Measurements from ENCODE around the gene MAPK1IP1L.

The MAPK1IP1L gene

DNA sequence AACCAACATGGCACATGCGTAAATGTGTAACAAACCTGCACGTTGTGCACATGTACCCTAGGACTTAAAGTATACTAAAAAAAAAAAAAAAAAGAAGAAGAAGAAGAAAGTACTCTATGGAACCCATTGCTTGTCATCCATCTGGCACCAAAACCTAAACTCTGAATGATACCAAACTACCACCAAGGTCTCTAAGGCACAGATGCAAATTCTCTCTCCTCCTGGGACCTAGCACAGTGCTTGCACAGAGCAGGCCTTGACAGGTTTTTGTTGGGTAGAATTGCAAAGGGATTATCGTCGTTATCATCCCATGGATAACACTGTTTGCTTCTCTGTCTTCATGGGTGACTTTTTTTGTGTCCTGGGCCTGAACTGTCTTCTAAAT is 64.4 kb downstream of the MAPK1IP1L start:
- H3K36me3 ChIP-seq (ENCODE audit: control insufficient read depth in 2 of 2, insufficient read depth in 1 of 2, low read length in 2 of 2), result no peaks in the 10 kb centered on the region
- no peak overlapping the region for H3K27ac ChIP-seq (ENCODE audit: extremely low read depth, low read depth, low read length)
- no peak overlapping the region for H3K4me3 ChIP-seq (ENCODE audit: low read depth, low read length)
- CTCF ChIA-PET, result no interaction called here
- POLR2A ChIA-PET, result no interaction called here
- TF ChIP-seq YY2 (tag by site-specific recombination; IDR thresholded peaks at IDR 0.05) (no peak), ZNF266 (tag by site-specific recombination; IDR thresholded peaks at IDR 0.05; ENCODE audit: low read depth) (no peak), BCL11A (tag by site-specific recombination; IDR thresholded peaks at IDR 0.05; ENCODE audit: low read depth) (no peak), SALL2 (tag by site-specific recombination; IDR thresholded peaks at IDR 0.05; ENCODE audit: borderline replicate concordance) (no peak), ZNF530 (tag by site-specific recombination; IDR thresholded peaks at IDR 0.05; ENCODE audit: low read depth) (no peak), ZXDB (tag by site-specific recombination; IDR thresholded peaks at IDR 0.05) (no peak), ZBTB48 (tag by site-specific recombination; IDR thresholded peaks at IDR 0.05) (no peak), ZNF274 (IDR thresholded peaks at IDR 0.05; ENCODE audit: low read length) (no peak), ZNF274 (tag by site-specific recombination; IDR thresholded peaks at IDR 0.05; ENCODE audit: borderline replicate concordance) (no peak)
- TF ChIP-seq, protein P1, sequence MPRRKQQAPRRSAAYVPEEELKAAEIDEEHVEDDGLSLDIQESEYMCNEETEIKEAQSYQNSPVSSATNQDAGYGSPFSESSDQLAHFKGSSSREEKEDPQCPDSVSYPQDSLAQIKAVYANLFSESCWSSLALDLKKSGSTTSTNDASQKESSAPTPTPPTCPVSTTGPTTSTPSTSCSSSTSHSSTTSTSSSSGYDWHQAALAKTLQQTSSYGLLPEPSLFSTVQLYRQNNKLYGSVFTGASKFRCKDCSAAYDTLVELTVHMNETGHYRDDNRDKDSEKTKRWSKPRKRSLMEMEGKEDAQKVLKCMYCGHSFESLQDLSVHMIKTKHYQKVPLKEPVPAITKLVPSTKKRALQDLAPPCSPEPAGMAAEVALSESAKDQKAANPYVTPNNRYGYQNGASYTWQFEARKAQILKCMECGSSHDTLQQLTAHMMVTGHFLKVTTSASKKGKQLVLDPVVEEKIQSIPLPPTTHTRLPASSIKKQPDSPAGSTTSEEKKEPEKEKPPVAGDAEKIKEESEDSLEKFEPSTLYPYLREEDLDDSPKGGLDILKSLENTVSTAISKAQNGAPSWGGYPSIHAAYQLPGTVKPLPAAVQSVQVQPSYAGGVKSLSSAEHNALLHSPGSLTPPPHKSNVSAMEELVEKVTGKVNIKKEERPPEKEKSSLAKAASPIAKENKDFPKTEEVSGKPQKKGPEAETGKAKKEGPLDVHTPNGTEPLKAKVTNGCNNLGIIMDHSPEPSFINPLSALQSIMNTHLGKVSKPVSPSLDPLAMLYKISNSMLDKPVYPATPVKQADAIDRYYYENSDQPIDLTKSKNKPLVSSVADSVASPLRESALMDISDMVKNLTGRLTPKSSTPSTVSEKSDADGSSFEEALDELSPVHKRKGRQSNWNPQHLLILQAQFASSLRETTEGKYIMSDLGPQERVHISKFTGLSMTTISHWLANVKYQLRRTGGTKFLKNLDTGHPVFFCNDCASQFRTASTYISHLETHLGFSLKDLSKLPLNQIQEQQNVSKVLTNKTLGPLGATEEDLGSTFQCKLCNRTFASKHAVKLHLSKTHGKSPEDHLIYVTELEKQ (tag by site-specific recombination; IDR thresholded peaks at IDR 0.05; ENCODE audit: borderline replicate concordance), result no peak
- TF ChIP-seq, protein P2, sequence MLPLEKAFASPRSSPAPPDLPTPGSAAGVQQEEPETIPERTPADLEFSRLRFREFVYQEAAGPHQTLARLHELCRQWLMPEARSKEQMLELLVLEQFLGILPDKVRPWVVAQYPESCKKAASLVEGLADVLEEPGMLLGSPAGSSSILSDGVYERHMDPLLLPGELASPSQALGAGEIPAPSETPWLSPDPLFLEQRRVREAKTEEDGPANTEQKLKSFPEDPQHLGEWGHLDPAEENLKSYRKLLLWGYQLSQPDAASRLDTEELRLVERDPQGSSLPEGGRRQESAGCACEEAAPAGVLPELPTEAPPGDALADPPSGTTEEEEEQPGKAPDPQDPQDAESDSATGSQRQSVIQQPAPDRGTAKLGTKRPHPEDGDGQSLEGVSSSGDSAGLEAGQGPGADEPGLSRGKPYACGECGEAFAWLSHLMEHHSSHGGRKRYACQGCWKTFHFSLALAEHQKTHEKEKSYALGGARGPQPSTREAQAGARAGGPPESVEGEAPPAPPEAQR (tag by site-specific recombination; IDR thresholded peaks at IDR 0.05), result no peak
- H3K4me1 ChIP-seq (ENCODE audit: control insufficient read depth, insufficient read depth, low read length), result no peaks in the 10 kb centered on the region
- no peaks in the 10 kb centered on the region for H3K9me3 ChIP-seq (ENCODE audit: control insufficient read depth, insufficient read depth, low read depth, low read length)

DNA sequence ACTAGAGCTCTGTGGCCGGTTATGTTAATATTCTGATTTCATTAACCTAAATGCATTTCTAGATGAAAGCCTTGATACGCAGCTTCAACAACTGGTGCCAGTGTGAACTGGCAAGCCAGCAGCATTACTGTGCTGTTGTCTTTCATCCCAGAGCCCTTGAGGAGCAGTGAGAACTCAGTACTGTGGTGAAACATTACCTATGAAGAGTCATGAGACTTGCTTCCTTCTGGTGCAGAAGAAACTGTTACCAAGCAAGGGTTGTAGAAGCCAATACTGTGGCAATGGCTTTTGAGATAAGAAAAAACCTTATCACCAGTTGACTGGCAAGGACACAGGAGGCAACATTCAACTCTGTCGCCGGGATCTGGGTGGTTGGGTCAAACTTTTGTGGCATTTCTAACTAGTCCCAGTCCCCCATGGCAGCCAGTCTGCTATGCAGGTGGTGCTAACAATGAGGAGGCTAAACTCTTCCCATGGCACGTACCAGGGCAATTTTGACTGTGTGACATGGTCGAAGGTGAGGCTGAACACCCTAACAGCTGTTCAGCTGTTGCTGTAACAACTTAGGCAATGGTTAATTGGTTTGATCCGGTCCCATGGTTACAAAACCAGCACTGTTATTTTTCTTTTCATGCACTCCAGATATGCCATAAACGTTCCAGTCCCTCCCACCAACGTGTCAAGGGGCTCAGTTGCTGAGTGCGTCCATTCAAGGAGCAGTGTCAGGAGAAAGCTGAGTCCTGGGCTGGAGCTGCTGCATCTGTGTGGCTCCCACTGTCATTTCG is 65.0 kb downstream of the MAPK1IP1L start:
- CTCF ChIA-PET, result interaction anchor here (0.6 to 0.7 kb wide), 2 partner anchors 43 to 186 kb away, joined by 3 to 8 read pairs; no protein-coding TSS in a partner anchor

DNA sequence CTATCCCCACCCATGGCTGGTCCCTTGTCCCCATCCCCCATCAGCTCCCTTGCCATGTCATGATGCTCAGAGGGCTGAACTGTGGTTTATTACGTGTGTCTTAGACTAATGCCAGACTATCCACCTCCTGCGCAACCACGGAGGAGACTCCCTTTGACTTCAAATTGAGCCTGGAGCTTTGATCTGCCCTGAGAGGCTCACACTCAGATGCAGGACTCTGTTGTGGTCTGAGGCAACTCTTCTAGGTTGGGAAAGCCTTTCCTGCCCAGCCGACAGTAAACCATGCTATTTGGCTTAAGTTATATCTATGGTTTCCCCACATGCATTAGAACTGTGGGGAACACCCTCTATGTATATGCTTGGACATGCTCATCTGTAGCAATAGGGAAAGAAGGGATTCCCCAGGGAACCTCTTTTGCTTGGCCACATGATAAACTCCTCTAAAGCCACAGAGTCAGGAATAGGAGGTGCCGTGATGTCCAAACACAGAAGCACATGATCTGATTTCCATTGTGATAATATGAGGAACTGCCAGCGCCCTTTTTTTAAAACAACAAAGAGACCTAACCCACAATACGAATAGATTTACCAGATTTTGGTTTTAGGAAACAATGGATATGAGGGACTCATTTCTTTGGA is 66.5 kb downstream of the MAPK1IP1L start:
- H3K27ac ChIP-seq (ENCODE audit: extremely low read depth, low read depth, low read length), result no peak overlapping the region
- no peaks in the 10 kb centered on the region for H3K9me3 ChIP-seq (ENCODE audit: control insufficient read depth, insufficient read depth, low read depth, low read length)
- H3K36me3 ChIP-seq (ENCODE audit: control insufficient read depth in 2 of 2, insufficient read depth in 1 of 2, low read length in 2 of 2), result no peaks in the 10 kb centered on the region
- H3K4me1 ChIP-seq (ENCODE audit: control insufficient read depth, insufficient read depth, low read length), result peaks cover 11% of the 10 kb centered on the region
- ChIA-PET POLR2A (no interaction called here), CTCF (interaction anchor here (0.6 to 1.3 kb wide), 4 partner anchors 26 to 73 kb away, joined by 3 to 4 read pairs (median 3); partner anchors contain the start of gene DLGAP5)
- no peak for TF ChIP-seq IKZF3 (tag by site-specific recombination; IDR thresholded peaks at IDR 0.05)
- TF ChIP-seq, protein P3, sequence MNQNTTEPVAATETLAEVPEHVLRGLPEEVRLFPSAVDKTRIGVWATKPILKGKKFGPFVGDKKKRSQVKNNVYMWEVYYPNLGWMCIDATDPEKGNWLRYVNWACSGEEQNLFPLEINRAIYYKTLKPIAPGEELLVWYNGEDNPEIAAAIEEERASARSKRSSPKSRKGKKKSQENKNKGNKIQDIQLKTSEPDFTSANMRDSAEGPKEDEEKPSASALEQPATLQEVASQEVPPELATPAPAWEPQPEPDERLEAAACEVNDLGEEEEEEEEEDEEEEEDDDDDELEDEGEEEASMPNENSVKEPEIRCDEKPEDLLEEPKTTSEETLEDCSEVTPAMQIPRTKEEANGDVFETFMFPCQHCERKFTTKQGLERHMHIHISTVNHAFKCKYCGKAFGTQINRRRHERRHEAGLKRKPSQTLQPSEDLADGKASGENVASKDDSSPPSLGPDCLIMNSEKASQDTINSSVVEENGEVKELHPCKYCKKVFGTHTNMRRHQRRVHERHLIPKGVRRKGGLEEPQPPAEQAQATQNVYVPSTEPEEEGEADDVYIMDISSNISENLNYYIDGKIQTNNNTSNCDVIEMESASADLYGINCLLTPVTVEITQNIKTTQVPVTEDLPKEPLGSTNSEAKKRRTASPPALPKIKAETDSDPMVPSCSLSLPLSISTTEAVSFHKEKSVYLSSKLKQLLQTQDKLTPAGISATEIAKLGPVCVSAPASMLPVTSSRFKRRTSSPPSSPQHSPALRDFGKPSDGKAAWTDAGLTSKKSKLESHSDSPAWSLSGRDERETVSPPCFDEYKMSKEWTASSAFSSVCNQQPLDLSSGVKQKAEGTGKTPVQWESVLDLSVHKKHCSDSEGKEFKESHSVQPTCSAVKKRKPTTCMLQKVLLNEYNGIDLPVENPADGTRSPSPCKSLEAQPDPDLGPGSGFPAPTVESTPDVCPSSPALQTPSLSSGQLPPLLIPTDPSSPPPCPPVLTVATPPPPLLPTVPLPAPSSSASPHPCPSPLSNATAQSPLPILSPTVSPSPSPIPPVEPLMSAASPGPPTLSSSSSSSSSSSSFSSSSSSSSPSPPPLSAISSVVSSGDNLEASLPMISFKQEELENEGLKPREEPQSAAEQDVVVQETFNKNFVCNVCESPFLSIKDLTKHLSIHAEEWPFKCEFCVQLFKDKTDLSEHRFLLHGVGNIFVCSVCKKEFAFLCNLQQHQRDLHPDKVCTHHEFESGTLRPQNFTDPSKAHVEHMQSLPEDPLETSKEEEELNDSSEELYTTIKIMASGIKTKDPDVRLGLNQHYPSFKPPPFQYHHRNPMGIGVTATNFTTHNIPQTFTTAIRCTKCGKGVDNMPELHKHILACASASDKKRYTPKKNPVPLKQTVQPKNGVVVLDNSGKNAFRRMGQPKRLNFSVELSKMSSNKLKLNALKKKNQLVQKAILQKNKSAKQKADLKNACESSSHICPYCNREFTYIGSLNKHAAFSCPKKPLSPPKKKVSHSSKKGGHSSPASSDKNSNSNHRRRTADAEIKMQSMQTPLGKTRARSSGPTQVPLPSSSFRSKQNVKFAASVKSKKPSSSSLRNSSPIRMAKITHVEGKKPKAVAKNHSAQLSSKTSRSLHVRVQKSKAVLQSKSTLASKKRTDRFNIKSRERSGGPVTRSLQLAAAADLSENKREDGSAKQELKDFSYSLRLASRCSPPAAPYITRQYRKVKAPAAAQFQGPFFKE (tag by site-specific recombination; IDR thresholded peaks at IDR 0.05; ENCODE audit: borderline replicate concordance), result no peak
- TF ChIP-seq ZBTB1 (tag by site-specific recombination; IDR thresholded peaks at IDR 0.05), result no peak
- TF ChIP-seq ZNF266 (tag by site-specific recombination; IDR thresholded peaks at IDR 0.05; ENCODE audit: low read depth), result no peak
- no peak for TF ChIP-seq ZSCAN16 (tag by site-specific recombination; IDR thresholded peaks at IDR 0.05)
- TF ChIP-seq EGR2 (tag by site-specific recombination; IDR thresholded peaks at IDR 0.05; ENCODE audit: low read depth), result no peak
- no peak for TF ChIP-seq MEIS1 (CRISPR knock-in tag; IDR thresholded peaks at IDR 0.05; ENCODE audit: borderline replicate concordance)
- no peak for TF ChIP-seq ZNF785 (tag by site-specific recombination; IDR thresholded peaks at IDR 0.05)
- no peak for TF ChIP-seq GFI1B (tag by site-specific recombination; IDR thresholded peaks at IDR 0.05)
- no peak overlapping the region for H3K4me3 ChIP-seq (ENCODE audit: low read depth, low read length)

More for the DNA sequence above, 65.0 kb downstream of the MAPK1IP1L start:
- Histone ChIP-seq H3K36me3 (ENCODE audit: control insufficient read depth in 2 of 2, insufficient read depth in 1 of 2, low read length in 2 of 2) (no peaks in the 10 kb centered on the region), H3K4me1 (ENCODE audit: control insufficient read depth, insufficient read depth, low read length) (no peaks in the 10 kb centered on the region), H3K4me3 (ENCODE audit: low read depth, low read length) (no peak overlapping the region), H3K27ac (ENCODE audit: extremely low read depth, low read depth, low read length) (no peak overlapping the region), H3K9me3 (ENCODE audit: control insufficient read depth, insufficient read depth, low read depth, low read length) (no peaks in the 10 kb centered on the region)
- no peak for TF ChIP-seq ZNF169 (tag by site-specific recombination; IDR thresholded peaks at IDR 0.05)
- POLR2A ChIA-PET, result no interaction called here
